WTC11 (cell line): Measurements from ENCODE around the gene RNF7.

Experiments used
- ATF3 ChIP-seq: sonication (generic); formaldehyde crosslinking; conservative IDR thresholded peaks from 2 replicates; pipeline ENCODE4 v1.8.1; 2022; ENCODE audit warnings: mild to moderate bottlenecking, missing genetic modification reagents
- CTCF ChIP-seq: fragments of 200-600 bp; IDR thresholded peaks from 2 replicates; pipeline ENCODE4 v1.8.0; 2022; ENCODE audit warnings: antibody characterized with exemption
- MLX ChIP-seq: sonication (generic); formaldehyde crosslinking; IDR thresholded peaks from 2 replicates; pipeline ENCODE4 v1.8.1; 2023; ENCODE audit warnings: mild to moderate bottlenecking, missing genetic modification reagents, moderate library complexity
- ZNF416 ChIP-seq: fragments of 250-450 bp; sonication (Bioruptor Pico); IDR thresholded peaks from 2 replicates; pipeline ENCODE4 v1.9.0; 2021; ENCODE audit warnings: mild to moderate bottlenecking, inconsistent platforms

GRCh38 chr3:141699324-141699723 lies 38.8 kb upstream of the RNF7 start:
- TF ChIP-seq CTCF: no peak
- TF ChIP-seq ZNF416 (CRISPR knock-in tag): no peak
- no peak for TF ChIP-seq MLX (CRISPR knock-in tag)
- TF ChIP-seq ATF3: no peak
